NCI-H2107 treated with DMSO at 0.1 percent for 48 hours (cell line): ENCODE data around the gene ZNF546.
A peak's percentile ranks its signal among the peaks of the same experiment; 100 is the strongest.
"Not testable (repeated sequence)": the region's sequence is repeated elsewhere in the genome, so short reads cannot be mapped to it uniquely, and the experiment has no call there.

Source experiments
- DNase-seq: peaks from one replicate; lab custom pipeline; 2025; ENCODE audit not compliant: unreplicated experiment; lab: John Stamatoyannopoulos, UW

ZNF546 gene

DNA sequence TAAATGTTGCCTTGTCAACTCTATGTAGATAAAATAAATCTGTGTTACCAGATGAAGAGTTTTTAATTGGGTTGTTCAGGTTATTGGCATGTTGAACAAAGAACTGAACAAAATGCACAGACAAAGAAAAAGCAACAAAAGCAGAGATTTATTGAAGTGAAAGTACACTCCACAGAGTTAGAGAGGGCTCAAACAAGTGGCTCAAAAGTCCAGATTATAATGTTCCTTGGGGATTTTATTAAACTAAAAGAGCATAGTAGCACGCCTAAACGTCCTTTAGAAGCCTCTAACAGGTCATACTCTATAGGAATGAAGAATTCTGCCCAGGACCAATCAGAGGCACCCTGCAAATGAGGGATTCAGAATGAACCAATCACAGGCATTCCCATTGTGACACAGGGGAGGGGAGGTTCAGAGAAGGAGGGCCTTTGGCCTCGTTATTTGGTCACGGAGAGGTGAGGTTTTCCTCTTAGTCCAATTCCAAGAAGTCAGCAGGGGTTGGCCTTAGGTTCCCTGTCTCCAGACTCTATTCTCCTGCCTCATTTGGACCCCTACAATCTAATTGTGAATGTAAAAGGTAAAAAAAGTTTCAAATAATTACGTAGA lies 13.1 kb upstream of the ZNF546 start:
- no peak for DNase-seq

DNA sequence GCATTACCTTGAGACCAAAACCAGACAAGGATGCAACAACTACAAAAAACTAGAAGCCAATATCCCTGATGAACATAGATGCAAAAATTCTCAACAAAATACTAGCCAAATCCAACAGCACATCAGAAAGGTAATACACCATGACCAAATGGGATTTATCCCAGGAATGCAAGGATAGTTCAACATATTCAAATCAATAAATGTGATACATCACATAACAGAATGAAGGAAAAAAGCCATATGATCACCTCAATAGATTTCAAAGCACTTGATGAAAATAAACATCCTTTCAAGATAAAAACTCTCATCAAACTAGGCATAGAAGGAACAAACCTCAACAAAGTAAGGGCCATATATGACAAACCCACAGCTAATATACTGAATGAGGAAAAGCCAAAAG lies 10.2 kb upstream of the ZNF546 start:
- DNase-seq: no peak

DNA sequence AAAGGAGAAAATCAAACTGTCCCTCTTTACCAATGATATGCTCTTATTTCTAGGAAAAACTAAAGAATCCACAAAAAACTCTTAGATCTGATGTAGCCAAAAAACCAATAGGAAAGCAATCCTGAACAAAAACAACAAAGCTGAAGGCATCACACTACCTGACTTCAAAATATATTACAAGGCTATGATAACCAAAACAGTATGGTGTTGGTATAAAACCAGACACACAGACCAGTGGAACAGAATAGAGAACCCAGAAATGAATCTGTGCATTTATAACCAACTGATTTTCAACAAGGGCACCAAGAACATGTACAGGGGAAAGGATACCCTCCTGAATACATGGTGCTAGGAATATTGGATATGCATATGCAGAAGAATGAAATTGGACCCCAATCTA lies 9.7 kb upstream of the ZNF546 start:
- no peak for DNase-seq

DNA sequence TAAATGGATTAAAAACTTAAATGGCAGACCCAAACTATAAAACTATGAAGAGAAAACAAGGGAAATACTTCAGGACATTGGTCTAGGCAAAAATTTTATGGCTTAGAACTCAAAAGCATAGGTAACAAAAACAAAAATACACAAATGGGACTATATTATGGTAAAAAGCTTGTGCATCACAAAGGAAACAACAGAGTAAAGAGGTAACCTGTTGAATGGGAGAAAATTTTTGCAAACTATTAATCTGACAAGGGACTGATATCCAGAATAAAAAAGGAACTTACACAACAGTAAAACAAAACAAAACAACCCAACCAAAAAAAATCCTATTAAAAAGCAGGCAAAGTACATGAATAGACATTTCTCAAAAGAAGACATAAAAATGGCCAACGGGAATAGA lies 9.3 kb upstream of the ZNF546 start:
- no peak for DNase-seq

DNA sequence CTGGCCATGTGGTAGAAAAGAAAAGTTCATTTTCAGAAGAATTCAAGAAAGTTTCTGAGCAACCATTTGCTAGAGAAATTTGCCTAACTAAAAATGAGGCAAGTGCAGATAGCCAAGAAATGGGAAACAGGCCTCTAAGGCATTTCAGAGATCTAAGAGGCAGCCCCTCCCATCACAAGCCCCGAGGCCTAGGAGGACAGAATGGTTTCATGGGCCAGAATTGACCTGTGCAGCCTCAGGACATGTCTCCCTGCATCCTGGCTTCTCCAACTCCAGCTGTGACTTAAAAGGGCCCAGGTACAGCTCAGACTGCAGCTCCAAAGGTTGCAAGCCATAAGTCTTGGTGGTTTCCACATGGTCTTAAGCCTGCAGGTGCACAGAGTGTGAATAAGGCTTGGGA lies 3.3 kb upstream of the ZNF546 start:
- no peak for DNase-seq

DNA sequence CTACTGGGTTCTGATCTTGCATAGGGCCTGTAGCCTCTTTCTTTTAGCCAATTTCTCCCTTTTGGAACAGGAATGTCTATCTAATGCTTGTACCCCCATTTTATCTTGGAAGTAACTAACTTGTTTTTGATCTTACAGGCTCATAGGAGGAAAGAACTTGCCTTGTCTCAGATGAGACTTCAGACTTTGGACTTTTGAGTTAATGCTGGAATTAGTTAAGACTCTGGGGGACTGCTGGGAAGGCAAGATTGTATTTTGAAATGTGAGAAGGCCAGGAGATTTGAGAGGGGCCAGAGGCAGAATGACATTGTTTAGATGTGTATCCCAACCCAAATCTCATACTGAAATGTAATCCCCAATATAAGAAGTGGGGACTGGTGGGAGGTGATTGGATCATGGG lies 2.5 kb upstream of the ZNF546 start:
- DNase-seq: no peak

DNA sequence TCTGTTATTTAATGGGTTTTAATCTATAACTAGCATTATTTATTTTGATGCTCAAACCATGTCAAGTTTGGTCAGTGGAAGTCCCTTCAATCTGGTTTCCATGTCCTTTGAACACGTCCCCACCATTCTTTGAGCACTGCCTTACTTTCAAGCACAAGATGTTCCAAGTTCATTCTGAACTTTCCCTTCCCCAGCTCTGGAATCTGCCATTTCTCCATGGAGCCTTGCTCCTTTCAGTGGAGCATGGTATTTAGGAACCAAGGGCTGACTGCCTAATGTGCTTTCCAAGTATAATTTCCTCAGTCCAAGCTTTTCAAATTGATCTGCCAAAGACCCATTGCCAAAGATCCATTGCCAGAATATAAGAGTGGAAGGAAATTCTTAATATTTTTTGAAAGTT lies 1.1 kb upstream of the ZNF546 start:
- DNase-seq: no peak

DNA sequence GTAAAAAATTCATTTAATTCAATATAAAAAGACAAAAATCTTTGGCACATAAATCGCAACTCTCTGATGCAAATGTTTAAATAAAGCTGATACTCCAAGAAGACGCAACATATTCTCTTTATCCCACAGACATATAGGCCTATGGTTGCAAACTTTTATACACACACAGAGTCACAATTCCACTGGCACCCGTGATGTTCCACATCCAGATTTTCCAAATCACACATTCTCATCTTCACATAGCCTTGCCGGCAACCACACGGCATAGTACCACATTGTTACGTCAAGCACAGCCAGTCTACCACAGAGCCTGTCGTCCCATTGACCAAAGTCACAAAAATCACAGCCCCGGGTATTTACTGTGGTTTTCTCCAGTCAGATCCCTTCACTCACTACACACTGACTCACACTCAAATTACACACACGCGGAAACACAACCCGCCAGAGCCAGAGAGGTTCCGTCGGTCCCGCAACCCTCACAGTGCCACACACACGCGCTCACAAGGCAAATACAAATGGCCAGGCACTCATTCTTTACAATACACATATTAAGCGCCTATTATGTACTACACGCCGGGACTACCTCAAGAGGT lies 546 bp upstream of the ZNF546 start:
- peak; percentile 78 for DNase-seq

DNA sequence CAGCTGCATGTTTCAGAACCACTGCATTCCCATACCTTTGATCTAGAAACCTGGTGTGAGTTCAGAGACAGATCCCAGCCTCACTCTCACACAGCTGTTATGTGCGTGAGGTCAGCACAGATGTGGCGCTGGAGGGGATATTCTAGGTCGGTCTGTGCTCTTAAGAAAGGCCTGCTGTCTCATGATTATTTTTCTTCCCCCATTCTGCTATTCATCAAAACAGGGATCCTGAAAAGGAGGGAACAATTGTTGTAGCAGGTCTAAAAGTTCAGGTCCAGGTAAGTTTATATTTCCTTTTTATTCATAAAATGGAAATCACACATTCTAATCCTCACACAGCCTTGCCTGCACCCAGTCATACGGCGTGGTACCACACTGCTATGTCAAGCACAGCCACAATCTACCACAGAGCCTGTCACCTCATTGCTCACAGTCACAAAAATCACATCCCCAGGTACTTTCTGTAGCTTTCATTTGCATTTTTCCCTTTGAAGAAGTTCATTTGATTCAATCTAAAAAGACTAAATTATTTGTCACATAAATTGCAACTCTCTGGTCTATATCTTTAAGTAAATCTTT lies 867 bp downstream of the ZNF546 start:
- DNase-seq: no peak

DNA sequence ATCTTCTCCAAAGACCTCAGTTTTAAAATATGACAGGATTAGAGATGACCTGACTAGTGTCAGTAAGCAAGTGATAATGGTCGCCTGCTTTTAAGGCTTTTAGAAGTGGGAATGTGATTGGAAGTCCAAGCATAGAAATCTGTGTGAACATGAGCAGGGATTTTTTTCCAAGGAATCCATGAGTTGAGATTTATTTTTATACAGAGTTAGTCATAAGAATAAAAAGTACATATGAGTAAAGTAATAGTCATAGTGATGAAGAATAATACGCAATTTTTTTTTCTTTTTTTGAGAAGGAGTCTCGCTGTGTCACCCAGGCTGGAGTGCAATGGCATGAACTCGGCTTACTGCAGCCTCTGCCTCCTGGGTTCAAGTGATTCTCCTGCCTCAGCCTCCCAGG lies 1.6 kb downstream of the ZNF546 start:
- DNase-seq: no peak

DNA sequence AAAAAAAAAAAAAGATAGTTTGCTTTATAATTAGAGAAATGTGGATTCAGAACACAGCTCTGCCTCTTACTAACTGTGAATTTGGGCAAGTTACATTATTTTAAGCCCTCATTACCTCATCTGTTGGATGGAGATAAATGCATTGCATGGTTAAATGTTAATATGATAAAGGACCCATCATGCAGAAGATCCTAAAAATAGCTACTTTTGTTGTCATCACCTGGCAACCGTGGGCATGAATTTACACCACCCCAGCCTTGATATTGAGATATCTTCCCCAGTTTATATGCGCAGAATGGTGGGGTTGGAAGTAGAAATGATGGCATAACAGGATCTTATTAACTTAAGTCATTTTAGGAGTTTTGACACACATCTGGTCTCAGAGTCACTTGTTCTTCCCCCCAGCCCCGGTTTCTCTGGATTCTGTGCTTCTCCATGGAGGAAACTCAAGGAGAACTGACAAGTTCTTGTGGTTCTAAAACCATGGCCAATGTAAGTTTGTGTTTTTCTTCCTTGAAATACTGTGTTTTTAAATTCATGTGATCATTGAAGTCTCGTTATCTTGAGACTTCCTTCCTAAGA lies 8.9 kb downstream of the ZNF546 start:
- no peak for DNase-seq

DNA sequence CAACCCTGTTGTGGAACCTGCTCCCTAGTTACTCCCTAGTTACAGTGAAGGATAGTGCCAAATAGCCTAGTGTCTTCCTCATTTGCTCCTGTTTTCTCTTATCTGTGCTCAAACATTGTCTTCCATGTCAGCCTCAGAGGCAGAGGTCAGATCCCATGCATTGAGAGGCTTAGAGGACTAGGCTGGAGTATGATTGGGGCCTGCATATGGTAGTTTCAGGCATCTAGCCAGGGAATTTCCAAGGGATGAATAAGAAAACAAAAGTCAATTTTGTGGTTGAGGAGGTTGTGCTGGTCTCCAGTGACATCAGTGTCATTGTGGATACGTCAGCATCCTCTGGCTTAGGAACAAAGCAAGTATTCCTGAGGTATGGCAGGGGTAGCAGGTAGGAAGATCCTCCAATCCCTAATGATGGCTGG lies 9.4 kb downstream of the ZNF546 start:
- DNase-seq: no peak

DNA sequence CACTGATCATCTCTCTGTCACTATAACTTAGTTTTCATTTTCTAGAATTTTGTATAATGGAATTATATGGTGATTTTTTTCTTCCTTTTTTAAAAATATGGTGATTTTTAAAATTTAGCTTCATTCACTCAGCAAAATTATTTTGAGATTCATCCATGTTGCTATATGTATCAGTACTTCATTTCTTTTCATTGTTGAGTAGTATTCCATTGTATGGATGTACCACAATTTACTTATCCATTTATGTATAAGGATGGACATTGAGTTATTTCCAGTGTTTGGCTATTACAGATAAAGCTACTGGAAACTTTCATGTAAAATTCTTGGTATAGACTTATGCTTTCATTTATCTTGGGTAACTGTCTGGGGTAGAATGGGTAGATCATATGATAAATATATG lies 12.8 kb downstream of the ZNF546 start:
- no peak for DNase-seq

DNA sequence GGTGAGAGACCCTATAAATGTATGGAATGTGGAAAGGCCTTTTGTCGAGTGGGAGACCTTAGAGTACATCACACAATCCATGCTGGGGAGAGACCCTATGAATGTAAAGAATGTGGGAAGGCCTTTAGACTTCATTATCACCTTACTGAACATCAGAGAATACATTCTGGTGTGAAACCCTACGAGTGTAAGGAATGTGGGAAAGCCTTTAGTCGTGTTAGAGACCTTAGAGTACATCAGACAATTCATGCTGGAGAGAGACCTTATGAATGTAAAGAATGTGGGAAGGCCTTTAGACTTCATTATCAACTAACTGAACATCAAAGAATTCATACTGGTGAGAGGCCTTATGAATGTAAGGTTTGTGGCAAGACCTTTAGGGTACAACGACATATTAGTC lies 17.1 kb downstream of the ZNF546 start:
- no peak for DNase-seq

DNA sequence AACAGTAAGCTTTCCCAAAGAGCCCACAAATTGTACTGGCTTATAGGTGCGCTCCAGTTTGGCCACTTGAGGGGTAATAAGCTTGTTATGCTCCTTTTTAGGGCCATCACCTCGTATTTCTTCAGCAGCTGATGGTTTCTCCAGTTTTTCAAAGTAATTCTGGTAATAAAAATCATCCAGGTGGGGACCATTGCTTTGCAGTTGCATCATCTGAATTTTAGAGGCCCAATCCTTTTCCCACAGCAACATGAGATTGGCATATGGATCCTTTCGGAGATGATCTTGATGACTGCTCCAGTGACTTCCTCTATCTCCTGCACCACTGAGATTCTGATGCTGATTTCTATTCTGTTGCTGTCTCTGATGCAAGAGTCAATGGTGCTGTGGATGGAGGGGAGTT lies 27.1 kb downstream of the ZNF546 start:
- no peak for DNase-seq

DNA sequence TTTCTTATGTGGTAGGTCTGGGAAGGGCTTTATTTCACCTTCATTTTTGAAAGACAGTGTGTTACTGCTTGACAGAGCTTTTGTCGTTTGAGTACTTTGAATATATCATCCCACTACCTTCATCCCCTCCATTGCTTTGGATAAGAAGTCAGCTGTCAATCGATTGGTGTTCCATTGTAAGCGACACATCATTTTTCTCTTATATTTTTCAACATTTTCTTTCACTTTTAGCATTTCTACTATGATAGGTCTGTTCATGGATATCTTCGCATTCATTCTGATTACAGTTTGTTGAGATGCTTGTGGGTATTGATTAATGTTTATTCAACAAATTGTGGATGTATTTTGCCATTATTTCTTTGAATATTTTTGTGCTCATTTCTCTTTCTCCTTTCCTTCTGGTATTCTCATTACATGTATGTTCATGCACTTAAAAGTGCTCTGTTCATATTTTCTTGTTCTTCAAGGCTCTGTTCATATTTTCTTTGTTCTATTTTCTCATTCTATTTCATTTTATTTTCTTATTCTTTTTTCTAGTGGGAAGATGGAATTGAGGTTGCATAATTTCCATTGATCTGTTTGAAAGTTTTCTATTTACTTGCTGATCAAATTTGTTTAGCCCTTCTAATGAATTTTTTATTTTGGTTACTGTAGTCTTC lies 29.2 kb downstream of the ZNF546 start:
- no peak for DNase-seq

DNA sequence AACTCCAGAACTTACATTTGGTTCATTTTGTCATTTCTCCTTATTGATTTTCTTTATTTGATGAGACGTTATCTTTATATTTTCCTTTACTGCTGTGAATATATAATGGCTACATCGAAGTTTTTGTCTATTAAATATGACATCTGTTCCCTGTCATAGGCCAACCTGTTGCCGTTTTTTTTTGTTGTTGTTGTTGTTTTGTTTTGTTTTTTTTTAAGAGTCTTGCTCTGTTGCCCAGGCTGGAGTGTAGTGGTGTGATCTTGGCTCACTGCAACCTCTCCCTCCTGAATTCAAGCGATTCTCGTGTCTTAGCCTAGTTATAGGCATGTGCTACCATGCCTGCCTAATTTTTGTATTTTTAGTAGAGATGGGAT lies 29.7 kb downstream of the ZNF546 start:
- no peak for DNase-seq

DNA sequence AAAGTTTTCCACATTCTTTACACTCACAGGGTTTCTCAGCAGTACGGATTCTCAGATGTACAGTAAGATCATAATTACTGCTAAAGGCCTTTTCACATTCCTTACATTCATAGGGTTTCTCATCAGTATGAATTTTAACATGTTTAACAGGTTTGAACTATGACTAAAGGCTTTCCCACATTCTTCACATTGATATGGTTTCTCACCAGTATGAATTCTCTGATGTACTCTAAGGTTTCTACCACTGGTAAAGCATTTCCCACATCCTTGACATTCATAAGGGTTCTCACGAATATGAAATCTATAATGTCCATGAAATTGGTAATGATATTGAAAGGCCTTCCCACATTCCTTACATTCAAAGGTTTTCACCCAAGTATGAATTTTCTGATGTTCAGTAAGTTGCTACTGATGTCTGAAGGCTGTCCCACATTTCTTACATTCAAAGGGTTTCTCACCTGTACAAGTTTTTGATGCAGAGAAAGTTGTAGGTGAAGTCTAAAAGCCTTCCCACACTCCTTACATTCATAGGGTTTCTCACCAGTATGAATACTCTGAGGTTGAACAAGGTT lies 37.2 kb downstream of the ZNF546 start:
- DNase-seq: no peak

DNA sequence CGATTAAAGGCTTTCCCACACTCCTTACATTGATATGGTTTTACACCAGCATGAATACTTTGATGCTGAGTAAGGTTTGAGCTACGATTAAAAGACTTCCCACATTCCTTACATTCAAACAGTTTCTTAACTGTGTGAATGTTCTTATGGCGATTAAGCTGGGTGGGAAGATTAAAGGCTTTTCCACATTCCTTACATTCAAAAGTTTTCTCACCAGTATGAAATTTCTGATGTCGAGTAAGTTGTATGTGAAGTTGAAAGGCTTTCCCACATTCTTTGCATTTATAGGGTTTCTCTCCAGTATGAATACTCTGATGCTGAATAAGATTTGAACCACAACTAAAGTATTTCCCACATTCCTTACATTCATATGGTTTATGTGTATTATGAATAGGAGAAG lies 39.1 kb downstream of the ZNF546 start:
- no peak for DNase-seq

DNA sequence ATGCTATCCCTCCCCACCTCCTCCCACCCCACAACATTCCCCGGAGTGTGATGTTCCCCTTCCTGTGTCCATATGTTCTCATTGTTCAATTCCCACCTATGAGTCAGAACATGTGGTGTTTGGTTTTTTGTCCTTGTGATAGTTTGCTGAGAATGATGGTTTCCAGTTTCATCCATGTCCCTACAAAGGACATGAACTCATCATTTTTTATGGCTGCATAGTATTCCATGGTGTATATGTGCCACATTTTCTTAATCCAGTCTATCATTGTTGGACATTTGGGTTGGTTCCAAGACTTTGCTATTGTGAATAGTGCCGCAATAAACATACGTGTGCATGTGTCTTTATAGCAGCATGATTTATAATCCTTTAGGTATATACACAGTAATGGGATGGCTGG lies 41.2 kb downstream of the ZNF546 start:
- not testable (repeated sequence) for DNase-seq

DNA sequence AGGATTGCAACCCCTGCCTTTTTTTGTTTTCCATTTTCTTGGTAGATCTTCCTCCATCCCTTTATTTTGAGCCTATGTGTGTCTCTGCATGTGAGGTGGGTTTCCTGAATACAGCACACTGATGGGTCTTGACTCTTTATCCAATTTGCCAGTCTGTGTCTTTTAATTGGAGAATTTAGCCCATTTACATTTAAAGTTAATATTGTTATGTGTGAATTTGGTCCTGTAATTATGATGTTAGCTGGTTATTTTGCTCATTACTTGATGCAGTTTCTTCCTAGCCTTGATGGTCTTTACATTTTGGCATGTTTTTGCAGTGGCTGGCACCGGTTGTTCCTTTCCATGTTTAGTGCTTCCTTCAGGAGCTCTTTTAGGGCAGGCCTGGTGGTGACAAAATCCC lies 44.9 kb downstream of the ZNF546 start:
- not testable (repeated sequence) for DNase-seq

DNA sequence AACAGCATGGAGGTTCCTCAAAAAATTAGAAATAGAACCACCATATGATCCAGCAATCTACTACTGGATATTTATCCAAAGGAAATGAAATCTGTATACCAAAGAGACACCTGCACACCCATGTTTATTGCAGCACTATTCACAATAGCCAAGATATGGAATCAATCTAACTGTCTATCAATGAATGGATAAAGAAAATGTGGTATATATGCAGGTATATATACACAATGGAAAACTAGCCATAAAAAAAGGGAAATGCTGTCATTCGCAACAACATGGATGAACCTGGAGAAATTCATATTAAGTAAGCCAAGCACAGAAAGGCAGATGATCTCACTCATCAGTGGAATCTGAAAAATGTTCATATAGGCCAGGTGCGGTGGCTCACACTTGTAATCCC lies 56.6 kb downstream of the ZNF546 start:
- no peak for DNase-seq
